SK-N-SH treated with all-trans-retinoic acid at 6 μM for 48 hours (cell line): ENCODE results near the gene ACO2.

Experiments
- ATAC-seq: fragments of 200-7000 bp; cut with Tn5 transposase; 3 replicates; pipeline ENCODE4 v1.9.1; 2020; ENCODE audit warnings: mild to moderate bottlenecking, moderate library complexity
- ARNTL ChIP-seq: fragments of 450-650 bp; formaldehyde crosslinking; IDR thresholded peaks from 2 replicates; pipeline ENCODE4 v1.5.0; 2020; ENCODE audit warnings: low read depth, mild to moderate bottlenecking, moderate library complexity, borderline replicate concordance
- CREB5 ChIP-seq: fragments of 250-450 bp; sonication (Bioruptor Pico); IDR thresholded peaks from 2 replicates; pipeline ENCODE4 v1.5.1; 2020; ENCODE audit warnings: low read depth, mild to moderate bottlenecking, moderate library complexity
- CSDC2 ChIP-seq: fragments of 250-450 bp; sonication (Bioruptor Pico); IDR thresholded peaks from 2 replicates; pipeline ENCODE4 v1.5.0; 2020; ENCODE audit warnings: mild to moderate bottlenecking, moderate library complexity
- CSRNP3 ChIP-seq: fragments of 250-450 bp; sonication (Bioruptor Pico); IDR thresholded peaks from 2 replicates; pipeline ENCODE4 v1.5.1; 2021; ENCODE audit warnings: mild to moderate bottlenecking, moderate library complexity
- PATZ1 ChIP-seq: fragments of 250-450 bp; sonication (Bioruptor Pico); IDR thresholded peaks from 2 replicates; pipeline ENCODE4 v1.8.0; 2020; ENCODE audit warnings: mild to moderate bottlenecking, moderate library complexity, borderline replicate concordance
- POU6F1 ChIP-seq: fragments of 250-450 bp; sonication (Bioruptor Pico); IDR thresholded peaks from 2 replicates; pipeline ENCODE4 v1.8.0; 2021; ENCODE audit warnings: low read depth, mild to moderate bottlenecking, moderate library complexity, borderline replicate concordance
- PPARA ChIP-seq: fragments of 250-450 bp; sonication (Bioruptor Pico); IDR thresholded peaks from 2 replicates; pipeline ENCODE4 v1.5.0; 2020; ENCODE audit warnings: mild to moderate bottlenecking, borderline replicate concordance
- RARB ChIP-seq: fragments of 250-450 bp; sonication (Bioruptor Pico); IDR thresholded peaks from 2 replicates; pipeline ENCODE4 v1.8.0; 2021; ENCODE audit warnings: mild to moderate bottlenecking, moderate library complexity
- SNAI2 ChIP-seq: fragments of 250-450 bp; sonication (Bioruptor Pico); IDR thresholded peaks from 2 replicates; pipeline ENCODE4 v1.5.0; 2020; ENCODE audit warnings: mild to moderate bottlenecking, moderate library complexity
- TCF4 ChIP-seq: fragments of 250-450 bp; sonication (Bioruptor Pico); IDR thresholded peaks from 2 replicates; pipeline ENCODE4 v1.8.0; 2021; ENCODE audit warnings: mild to moderate bottlenecking, moderate library complexity, borderline replicate concordance
- TOX ChIP-seq: fragments of 250-450 bp; sonication (Bioruptor Pico); IDR thresholded peaks from 2 replicates; pipeline ENCODE4 v1.8.0; 2021; ENCODE audit warnings: mild to moderate bottlenecking, moderate library complexity, borderline replicate concordance
- TSHZ2 ChIP-seq: fragments of 250-450 bp; sonication (Bioruptor Pico); IDR thresholded peaks from 2 replicates; pipeline ENCODE4 v1.5.0; 2020; ENCODE audit warnings: mild to moderate bottlenecking, moderate library complexity
- ZC3H10 ChIP-seq: fragments of 250-450 bp; sonication (Bioruptor Pico); IDR thresholded peaks from 2 replicates; pipeline ENCODE4 v1.5.1; 2021; ENCODE audit warnings: mild to moderate bottlenecking, moderate library complexity
- ZFP3 ChIP-seq: fragments of 250-450 bp; sonication (Bioruptor Pico); IDR thresholded peaks from 2 replicates; pipeline ENCODE4 v1.5.0; 2020; ENCODE audit warnings: mild to moderate bottlenecking, moderate library complexity
- ZFP30 ChIP-seq: fragments of 450-650 bp; formaldehyde crosslinking; IDR thresholded peaks from 2 replicates; pipeline ENCODE4 v1.5.0; 2022; ENCODE audit warnings: mild to moderate bottlenecking, moderate library complexity
- ZNF565 ChIP-seq: fragments of 450-650 bp; formaldehyde crosslinking; conservative IDR thresholded peaks from 2 replicates; pipeline ENCODE4 v1.5.0; 2020; ENCODE audit warnings: low read depth, mild to moderate bottlenecking, moderate library complexity
- ZNF70 ChIP-seq: fragments of 450-650 bp; formaldehyde crosslinking; IDR thresholded peaks from 2 replicates; pipeline ENCODE4 v1.5.0; 2020; ENCODE audit warnings: mild to moderate bottlenecking, moderate library complexity
- ZNF8 ChIP-seq: fragments of 450-650 bp; formaldehyde crosslinking; IDR thresholded peaks from 2 replicates; pipeline ENCODE4 v1.5.0; 2020; ENCODE audit warnings: mild to moderate bottlenecking, moderate library complexity

The ACO2 gene

GRCh38 chr22:41528938-41529561, 60.1 kb downstream of the ACO2 start:
- no peak for ATAC-seq
- TF ChIP-seq CSDC2 (CRISPR knock-in tag) (no peak), RARB (CRISPR knock-in tag) (no peak), TCF4 (CRISPR knock-in tag) (no peak), PATZ1 (CRISPR knock-in tag) (no peak), ZFP3 (CRISPR knock-in tag) (no peak), SNAI2 (CRISPR knock-in tag) (no peak), PPARA (CRISPR knock-in tag) (no peak), CREB5 (CRISPR knock-in tag) (no peak), ARNTL (CRISPR knock-in tag) (no peak), ZC3H10 (CRISPR knock-in tag) (no peak), CSRNP3 (CRISPR knock-in tag) (no peak), ZNF8 (CRISPR knock-in tag) (no peak)

GRCh38 chr22:41530890-41531714, 62.2 kb downstream of the ACO2 start:
- ATAC-seq, result no peak
- TF ChIP-seq SNAI2 (CRISPR knock-in tag), result no peak
- TF ChIP-seq RARB (CRISPR knock-in tag), result no peak
- no peak for TF ChIP-seq ZNF70
- TF ChIP-seq ARNTL (CRISPR knock-in tag), result no peak
- no peak for TF ChIP-seq ZNF8 (CRISPR knock-in tag)
- no peak for TF ChIP-seq ZNF565 (CRISPR knock-in tag)
- no peak for TF ChIP-seq CSDC2 (CRISPR knock-in tag)
- TF ChIP-seq TSHZ2 (CRISPR knock-in tag), result no peak
- TF ChIP-seq CREB5 (CRISPR knock-in tag), result no peak
- TF ChIP-seq ZFP30 (CRISPR knock-in tag), result no peak
- TF ChIP-seq POU6F1 (CRISPR knock-in tag), result no peak
- no peak for TF ChIP-seq TCF4 (CRISPR knock-in tag)
- no peak for TF ChIP-seq TOX (CRISPR knock-in tag)
